Transverse colon (tissue), 4 donors: Measurements from ENCODE around the gene TRABD2A. TPM values are rescaled to one million over a fixed set of nuclear protein-coding genes. Genes with fewer than 3 reads are reported as not detected.
A peak's percentile ranks its signal among the peaks of the same experiment; 100 is the strongest.

Experiments used
- DNase-seq: peaks from one replicate; pipeline ENCODE4 v3.0.0-alpha.2; 2019
- H3K27ac ChIP-seq, 4 donors: fragments of 200-600 bp; sonication (generic); 2 replicates each; pipeline ENCODE4 v1.5.1; 2016 to 2018; ENCODE audit warnings: inconsistent platforms in 4 of 4
- H3K27me3 ChIP-seq: fragments of 200-600 bp; sonication (generic); 2 replicates; pipeline ENCODE4 v1.5.1; 2017; ENCODE audit warnings: inconsistent platforms
- H3K36me3 ChIP-seq, 4 donors: fragments of 200-600 bp; sonication (generic); 2 replicates each; pipeline ENCODE4 v1.5.1; 2017 to 2019; ENCODE audit warnings: inconsistent platforms in 4 of 4
- H3K4me1 ChIP-seq, 4 donors: fragments of 200-600 bp; sonication (generic); 2 replicates each; pipeline ENCODE4 v1.5.1; 2017 to 2020; ENCODE audit warnings: inconsistent platforms in 4 of 4
- H3K4me3 ChIP-seq, 4 donors: fragments of 200-600 bp; sonication (generic); 1 replicate in 1 of 4; 2 replicates in 3 of 4; pipeline versions ENCODE4 v1.5.1 to v1.6.1; 2017 to 2019; ENCODE audit warnings: inconsistent platforms in 4 of 4
- H3K9me3 ChIP-seq, 2 donors: fragments of 200-600 bp; sonication (generic); 2 replicates each; pipeline ENCODE4 v1.5.1; 2017 to 2019; ENCODE audit warnings: inconsistent platforms in 2 of 2
- EP300 ChIP-seq: sonication (generic); formaldehyde crosslinking; IDR thresholded peaks from one replicate; pipeline ENCODE4 v1.6.1; 2017; ENCODE audit warnings: antibody characterized with exemption, low read depth
- POLR2A ChIP-seq: fragments of 450-650 bp; IDR thresholded peaks from one replicate; pipeline ENCODE4 v1.6.1; 2016; ENCODE audit warnings: antibody characterized with exemption, mild to moderate bottlenecking, moderate library complexity
- POLR2AphosphoS5 ChIP-seq, 3 donors: sonication (generic); formaldehyde crosslinking; IDR thresholded peaks; one replicate each; pipeline ENCODE4 v1.6.1; 2016; ENCODE audit warnings: antibody characterized with exemption in 3 of 3
- WGBS, 2 donors: methylation state at CpG; one replicate each; pipeline ENCODE4 v1.1.5; 2018; ENCODE audit warnings: low coverage in 1 of 2; 5-methylcytosine and 5-hydroxymethylcytosine counted together
- in situ Hi-C, 4 donors: fragments of 200-750 bp; cut with MboI; loops; one replicate each; pipeline versions ENCODE4 v1.15.0 to v1.15.1; 2017; ENCODE audit warnings: low sequenced_read_pairs in 3 of 4, low pct_ligation_motif_present in 1 of 4, low pct_unique_long_range_greater_than_20kb in 1 of 4
- intact Hi-C: fragments of 100-400 bp; cut with DNase I; formaldehyde crosslinking; loops from one replicate; pipeline ENCODE4 v1.15.1; 2023; ENCODE audit warnings: low total_unique reads
- total RNA-seq, 4 donors: library from RNA; depleted of rRNA; stranded (reverse); fragments of >200 nt; gene quantifications; one replicate each; pipeline ENCODE4 v1.1.0, GENCODE V29; 2016
- TF ChIP-seq, protein P1 (sequence below), 5 experiments: fragments of 200-600 bp in 3 of 5; fragments of 450-650 bp in 2 of 5; sonication (generic) in 3 of 5; IDR thresholded peaks; 1 replicate in 2 of 5; 2 replicates in 3 of 5; pipeline ENCODE4 v1.5.1; 2016 to 2017; ENCODE audit warnings: antibody characterized with exemption in 5 of 5, inconsistent platforms in 3 of 5, mild to moderate bottlenecking in 2 of 5, moderate library complexity in 1 of 5

Gene TRABD2A
- total RNA-seq, 4 donors from 2014 or later, result 21.3 to 230 (median 76.5) TPM

DNA sequence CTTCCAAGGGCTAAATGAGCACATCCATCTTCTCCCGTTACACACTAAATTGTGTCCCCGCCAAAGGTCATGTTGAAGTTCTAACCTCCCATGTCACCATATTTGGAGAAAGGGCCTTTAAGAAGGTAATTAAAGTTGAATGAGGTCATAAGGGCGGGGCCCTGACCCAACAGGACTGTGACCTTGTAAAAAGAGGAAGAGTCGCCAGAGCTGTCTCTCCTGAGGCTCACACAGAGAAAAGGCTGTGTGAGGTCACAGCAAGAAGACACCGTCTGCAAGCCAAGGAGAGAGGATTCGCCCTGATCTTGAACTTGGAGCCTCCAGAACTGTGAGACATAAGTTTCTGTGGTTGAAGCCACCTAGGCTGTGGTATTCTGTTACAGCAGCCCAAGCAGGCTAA lies 24.1 kb downstream of the TRABD2A start:
- no peaks in the 10 kb centered on the region for H3K27me3 ChIP-seq
- intact Hi-C loops, result no loop called here
- in situ Hi-C loops, result loop anchor here in 1 of 4 donors (25.0 kb wide), 1 partner anchor 369 kb away; no protein-coding TSS in a partner anchor
- TF ChIP-seq, protein P1, sequence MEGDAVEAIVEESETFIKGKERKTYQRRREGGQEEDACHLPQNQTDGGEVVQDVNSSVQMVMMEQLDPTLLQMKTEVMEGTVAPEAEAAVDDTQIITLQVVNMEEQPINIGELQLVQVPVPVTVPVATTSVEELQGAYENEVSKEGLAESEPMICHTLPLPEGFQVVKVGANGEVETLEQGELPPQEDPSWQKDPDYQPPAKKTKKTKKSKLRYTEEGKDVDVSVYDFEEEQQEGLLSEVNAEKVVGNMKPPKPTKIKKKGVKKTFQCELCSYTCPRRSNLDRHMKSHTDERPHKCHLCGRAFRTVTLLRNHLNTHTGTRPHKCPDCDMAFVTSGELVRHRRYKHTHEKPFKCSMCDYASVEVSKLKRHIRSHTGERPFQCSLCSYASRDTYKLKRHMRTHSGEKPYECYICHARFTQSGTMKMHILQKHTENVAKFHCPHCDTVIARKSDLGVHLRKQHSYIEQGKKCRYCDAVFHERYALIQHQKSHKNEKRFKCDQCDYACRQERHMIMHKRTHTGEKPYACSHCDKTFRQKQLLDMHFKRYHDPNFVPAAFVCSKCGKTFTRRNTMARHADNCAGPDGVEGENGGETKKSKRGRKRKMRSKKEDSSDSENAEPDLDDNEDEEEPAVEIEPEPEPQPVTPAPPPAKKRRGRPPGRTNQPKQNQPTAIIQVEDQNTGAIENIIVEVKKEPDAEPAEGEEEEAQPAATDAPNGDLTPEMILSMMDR (IDR thresholded peaks at IDR 0.05), result no peak
- TF ChIP-seq POLR2AphosphoS5 (IDR thresholded peaks at IDR 0.05), result no peak
- no peak for TF ChIP-seq EP300
- TF ChIP-seq POLR2A, result no peak
- no peaks in the 10 kb centered on the region for H3K9me3 ChIP-seq
- no peaks in the 10 kb centered on the region for H3K36me3 ChIP-seq
- peaks cover 0 to 16% (median 7%) of the 10 kb centered on the region in 4 donors for H3K4me1 ChIP-seq
- no peak overlapping the region for H3K27ac ChIP-seq
- WGBS, 2 donors, result 73 to 76% methylated on average over 2 to 6 of the region's 6 CpGs
- no peak overlapping the region for H3K4me3 ChIP-seq
- DNase-seq, result peak; percentile 32

DNA sequence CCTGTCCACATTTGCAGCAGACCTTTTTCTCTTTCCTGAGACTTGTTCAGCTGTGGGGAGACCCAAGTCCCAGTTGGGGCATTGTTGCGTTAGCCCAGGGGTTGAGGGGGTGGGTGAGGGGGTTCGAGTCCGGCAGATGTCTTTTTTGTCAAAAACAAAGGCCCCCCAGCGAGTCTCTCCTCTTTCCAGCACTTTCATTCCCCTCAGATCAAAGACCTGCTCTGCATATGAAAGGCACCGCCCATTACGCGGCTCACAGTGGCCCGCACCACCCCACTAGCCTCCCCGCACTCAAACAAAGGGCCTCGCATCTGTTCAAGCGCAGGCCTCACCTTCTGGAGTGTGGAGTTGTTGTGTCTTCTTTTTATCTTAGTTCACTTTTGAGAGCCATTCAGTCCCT lies 25.2 kb downstream of the TRABD2A start:
- in situ Hi-C loops, result loop anchor here in 1 of 4 donors (25.0 kb wide), 1 partner anchor 368 kb away; no protein-coding TSS in a partner anchor
- WGBS, 2 donors, result 59 to 90% methylated on average over 4 to 11 of the region's 11 CpGs

GRCh38 chr2:84854850-84855249 lies 26.0 kb downstream of the TRABD2A start:
- Histone ChIP-seq H3K36me3 (no peaks in the 10 kb centered on the region), H3K27ac (no peak overlapping the region), H3K27me3 (no peaks in the 10 kb centered on the region), H3K9me3 (no peaks in the 10 kb centered on the region), H3K4me3 (no peak overlapping the region), H3K4me1 (peaks cover 0 to 16% (median 7%) of the 10 kb centered on the region in 4 donors)
- in situ Hi-C loops, result loop anchor here in 1 of 4 donors (25.0 kb wide), 1 partner anchor 368 kb away; no protein-coding TSS in a partner anchor
- intact Hi-C loops, result no loop called here
- WGBS, 2 donors, result 76 to 79% methylated on average over 4 of the region's 4 CpGs
- no peak for DNase-seq
- no peak for TF ChIP-seq POLR2AphosphoS5 (IDR thresholded peaks at IDR 0.05)

More for the DNA sequence above, 25.2 kb downstream of the TRABD2A start:
- H3K36me3 ChIP-seq, result no peaks in the 10 kb centered on the region
- TF ChIP-seq POLR2AphosphoS5 (IDR thresholded peaks at IDR 0.05), result no peak
- TF ChIP-seq, protein P1 (IDR thresholded peaks at IDR 0.05), result no peak
- no peak for TF ChIP-seq EP300
- no peak for TF ChIP-seq POLR2A
- DNase-seq, result no peak
- H3K27ac ChIP-seq, result no peak overlapping the region
- H3K4me1 ChIP-seq, result peaks cover 0 to 16% (median 7%) of the 10 kb centered on the region in 4 donors
- H3K4me3 ChIP-seq, result no peak overlapping the region
- intact Hi-C loops, result no loop called here
- H3K9me3 ChIP-seq, result no peaks in the 10 kb centered on the region
- H3K27me3 ChIP-seq, result no peaks in the 10 kb centered on the region

DNA sequence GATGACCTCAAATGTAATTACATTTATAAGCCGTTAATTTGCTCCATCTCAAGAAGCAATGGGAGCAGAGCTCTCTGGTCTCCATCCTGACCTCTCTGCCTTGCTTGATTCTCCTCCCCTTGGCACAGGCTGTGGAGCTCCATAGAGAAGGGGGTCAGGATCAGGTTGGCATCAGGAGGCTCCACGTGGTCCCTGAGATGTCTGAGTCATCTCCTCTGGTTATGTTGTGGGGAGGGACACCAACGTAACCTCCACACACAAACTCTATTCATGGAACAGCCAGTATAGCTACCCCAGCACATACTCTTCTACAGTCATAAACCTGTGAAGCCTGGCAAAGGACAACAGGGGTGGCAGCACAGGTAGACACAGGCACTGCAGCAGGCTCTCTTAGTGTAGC lies 29.0 kb downstream of the TRABD2A start:
- no peak for DNase-seq
- H3K4me1 ChIP-seq, result peaks cover 1 to 12% (median 2%) of the 10 kb centered on the region in 4 donors
- H3K9me3 ChIP-seq, result no peaks in the 10 kb centered on the region
- 74 to 83% methylated on average over 2 to 3 of the region's 3 CpGs for WGBS, 2 donors
- intact Hi-C loops, result no loop called here
- H3K27me3 ChIP-seq, result no peaks in the 10 kb centered on the region
- no peaks in the 10 kb centered on the region for H3K36me3 ChIP-seq
- H3K4me3 ChIP-seq, result no peak overlapping the region
- in situ Hi-C loops, result loop anchor here in 1 of 4 donors (25.0 kb wide), 1 partner anchor 365 kb away; no protein-coding TSS in a partner anchor
- TF ChIP-seq, protein P1 (IDR thresholded peaks at IDR 0.05), result no peak
- TF ChIP-seq POLR2A (no peak), EP300 (no peak), POLR2AphosphoS5 (IDR thresholded peaks at IDR 0.05) (no peak)
- no peak overlapping the region for H3K27ac ChIP-seq
